K562 (cell line): Measurements from ENCODE around the gene FGFR4. TPM values are rescaled to one million over a fixed set of nuclear protein-coding genes. Genes with fewer than 3 reads are reported as not detected.

Source experiments
- CBFA2T3 ChIP-seq: fragments of 450-650 bp; IDR thresholded peaks from 2 replicates; pipeline ENCODE4 v1.6.1; 2017
- CC2D1A ChIP-seq: fragments of 450-650 bp; IDR thresholded peaks from 2 replicates; pipeline ENCODE4 v1.6.1; 2017; ENCODE audit warnings: mild to moderate bottlenecking
- E2F6 ChIP-seq, 2 experiments: IDR thresholded peaks; 2 replicates each; pipeline ENCODE4 v1.6.1; 2011; ENCODE audit warnings: borderline replicate concordance in 1 of 2, control low read depth in 1 of 2, low read depth in 1 of 2, low read length in 1 of 2, mild to moderate bottlenecking in 1 of 2, mixed read lengths in 1 of 2, moderate library complexity in 1 of 2; ENCODE audit not compliant: insufficient read depth in 1 of 2, insufficient read length in 1 of 2, poor library complexity in 1 of 2, severe bottlenecking in 1 of 2; ENCODE audit errors: extremely low read depth in 1 of 2
- ZBTB40 ChIP-seq, 2 experiments: fragments of 450-650 bp in 1 of 2; sonication (generic) in 1 of 2; formaldehyde crosslinking in 1 of 2; IDR thresholded peaks; 2 replicates each; pipeline versions ENCODE4 v1.7.1 to v1.9.0; 2016 to 2022; ENCODE audit warnings: inconsistent platforms in 1 of 2, mild to moderate bottlenecking in 1 of 2, missing genetic modification reagents in 1 of 2
- ZNF561 ChIP-seq: fragments of 450-650 bp; formaldehyde crosslinking; conservative IDR thresholded peaks from 2 replicates; pipeline ENCODE4 v1.4.0; 2020; ENCODE audit warnings: mild to moderate bottlenecking, moderate library complexity
- ZNF592 ChIP-seq: fragments of 450-650 bp; IDR thresholded peaks from 2 replicates; pipeline ENCODE4 v1.6.1; 2017; ENCODE audit warnings: antibody characterized with exemption, mild to moderate bottlenecking
- polyA plus RNA-seq, 8 experiments: library from polyadenylated mRNA; depleted of rRNA in 4 of 8; stranded (reverse) in 5 of 8; unstranded in 3 of 8; fragments of >200 nt; fragmentation: Nextera tagmentation in 2 of 8; fragmentation: Illumina TruSeq in 1 of 8; extraction: Ambion mirVana in 2 of 8; extraction: Trizol in 1 of 8; gene quantifications; 2 replicates each; pipeline versions ENCODE4 v1.2.1 to v1.2.3, GENCODE V29; 2011 to 2014; ENCODE audit warnings: inconsistent platforms in 1 of 8, missing spikeins in 1 of 8
- total RNA-seq, 7 experiments: library from RNA; depleted of rRNA in 6 of 7; stranded (reverse); fragments of >200 nt in 6 of 7; fragmentation: Illumina TruSeq in 2 of 7; extraction: Trizol in 2 of 7; gene quantifications; 2 replicates each; pipeline versions ENCODE4 v1.2.1 to v1.2.3, GENCODE V29; 2011 to 2021; ENCODE audit warnings: low replicate concordance in 1 of 7
- TF ChIP-seq, protein P1 (sequence below): fragments of 250-450 bp; sonication (Bioruptor Pico); IDR thresholded peaks from 2 replicates; pipeline ENCODE4 v1.5.1; 2021; ENCODE audit warnings: mild to moderate bottlenecking
- TF ChIP-seq, protein P2 (sequence below): sonication (generic); formaldehyde crosslinking; IDR thresholded peaks from 2 replicates; pipeline ENCODE4 v1.8.0; 2022; ENCODE audit warnings: missing genetic modification reagents, mild to moderate bottlenecking, borderline replicate concordance

Gene FGFR4
- total and polyA plus RNA-seq, 9 of the 15 experiments (the other 6 are each of a cell fraction or from before 2014, with no cell fraction given) = 0.76 to 35.4 (median 7.5) TPM

GRCh38 chr5:177086654-177087397, at the start of gene FGFR4 (continued):
- TF ChIP-seq ZBTB40 (IDR thresholded peaks at IDR 0.05) (0 out of 2 replicates have a peak, but pooled peaks have one; percentile 26), ZBTB40 (CRISPR knock-in tag; IDR thresholded peaks at IDR 0.05) (no peak), E2F6 (IDR thresholded peaks at IDR 0.05; ENCODE audit: borderline replicate concordance in 1 of 2, extremely low read depth in 1 of 2, insufficient read depth in 1 of 2, insufficient read length in 1 of 2, low read depth in 1 of 2, low read length in 1 of 2, poor library complexity in 1 of 2, severe bottlenecking in 1 of 2) (peak in 1 of 2 experiments; percentile 57), ZNF592 (no peak), CC2D1A (no peak), CBFA2T3 (no peak), ZNF561 (CRISPR knock-in tag) (no peak)
- TF ChIP-seq, protein P1, sequence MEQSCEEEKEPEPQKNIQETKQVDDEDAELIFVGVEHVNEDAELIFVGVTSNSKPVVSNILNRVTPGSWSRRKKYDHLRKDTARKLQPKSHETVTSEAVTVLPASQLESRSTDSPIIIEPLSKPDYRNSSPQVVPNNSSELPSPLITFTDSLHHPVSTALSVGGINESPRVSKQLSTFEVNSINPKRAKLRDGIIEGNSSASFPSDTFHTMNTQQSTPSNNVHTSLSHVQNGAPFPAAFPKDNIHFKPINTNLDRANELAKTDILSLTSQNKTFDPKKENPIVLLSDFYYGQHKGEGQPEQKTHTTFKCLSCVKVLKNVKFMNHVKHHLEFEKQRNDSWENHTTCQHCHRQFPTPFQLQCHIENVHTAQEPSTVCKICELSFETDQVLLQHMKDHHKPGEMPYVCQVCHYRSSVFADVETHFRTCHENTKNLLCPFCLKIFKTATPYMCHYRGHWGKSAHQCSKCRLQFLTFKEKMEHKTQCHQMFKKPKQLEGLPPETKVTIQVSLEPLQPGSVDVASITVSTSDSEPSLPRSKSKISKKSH (CRISPR knock-in tag) = no peak
- TF ChIP-seq, protein P2, sequence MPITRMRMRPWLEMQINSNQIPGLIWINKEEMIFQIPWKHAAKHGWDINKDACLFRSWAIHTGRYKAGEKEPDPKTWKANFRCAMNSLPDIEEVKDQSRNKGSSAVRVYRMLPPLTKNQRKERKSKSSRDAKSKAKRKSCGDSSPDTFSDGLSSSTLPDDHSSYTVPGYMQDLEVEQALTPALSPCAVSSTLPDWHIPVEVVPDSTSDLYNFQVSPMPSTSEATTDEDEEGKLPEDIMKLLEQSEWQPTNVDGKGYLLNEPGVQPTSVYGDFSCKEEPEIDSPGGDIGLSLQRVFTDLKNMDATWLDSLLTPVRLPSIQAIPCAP = no peak
